Lower leg skin (tissue), 4 donors: ENCODE data around the gene TRMT1. TPM values are rescaled to one million over a fixed set of nuclear protein-coding genes. Genes with fewer than 3 reads are reported as not detected.
A peak's percentile ranks its signal among the peaks of the same experiment; 100 is the strongest.
"Not testable (repeated sequence)": the region's sequence is repeated elsewhere in the genome, so short reads cannot be mapped to it uniquely, and the experiment has no call there.

Experiments used
- DNase-seq, 2 donors: peaks; one replicate each; pipeline ENCODE4 v3.0.0-alpha.2; 2019; ENCODE audit warnings: low spot score in 2 of 2
- H3K4me3 ChIP-seq: fragments of 200-600 bp; sonication (generic); 2 replicates; pipeline ENCODE4 v1.5.1; 2017; ENCODE audit warnings: mild to moderate bottlenecking, low read depth; ENCODE audit not compliant: poor library complexity, severe bottlenecking
- CTCF ChIP-seq, 3 donors: fragments of 450-650 bp; IDR thresholded peaks; one replicate each; pipeline ENCODE4 v1.5.1; 2016; ENCODE audit warnings: antibody characterized with exemption in 3 of 3, mild to moderate bottlenecking in 3 of 3, moderate library complexity in 2 of 3
- POLR2A ChIP-seq, 2 donors: fragments of 450-650 bp; IDR thresholded peaks; one replicate each; pipeline ENCODE4 v1.6.1; 2016 to 2017; ENCODE audit warnings: antibody characterized with exemption in 2 of 2, mild to moderate bottlenecking in 1 of 2, moderate library complexity in 1 of 2
- WGBS, 2 donors: methylation state at CpG; one replicate each; pipeline ENCODE4 v1.1.5; 2018; 5-methylcytosine and 5-hydroxymethylcytosine counted together
- intact Hi-C: fragments of 100-400 bp; cut with DNase I; formaldehyde crosslinking; loops from one replicate; pipeline ENCODE4 v1.15.0; 2023; ENCODE audit warnings: low total_unique reads
- total RNA-seq, 4 donors: library from RNA; depleted of rRNA; stranded (reverse); fragments of >200 nt; gene quantifications; one replicate each; pipeline ENCODE4 v1.1.0, GENCODE V29; 2016

The TRMT1 gene
- total RNA-seq, 4 donors from 2014 or later, result 17.7 to 60.4 (median 32.7) TPM

GRCh38 chr19:13150931-13151604 lies 34.5 kb upstream of the TRMT1 start:
- peak overlapping the region; percentile 76 for H3K4me3 ChIP-seq
- peak; percentile 43 to 90 for DNase-seq
- WGBS, 2 donors, result 0 to 1% methylated on average over 31 to 33 of the region's 34 CpGs
- intact Hi-C loops, result loop anchor here (10.0 kb wide), 1 partner anchor 704 kb away; no protein-coding TSS in a partner anchor
- no peak for TF ChIP-seq CTCF (IDR thresholded peaks at IDR 0.05)
- TF ChIP-seq POLR2A (IDR thresholded peaks at IDR 0.05), result no peak

GRCh38 chr19:13150187-13150930 lies 33.8 kb upstream of the TRMT1 start, which contains the start of the genes IER2 and STX10:
TSS of gene IER2 (plus strand) at chr19:13150411. CDS start at chr19:13153187, 2,776 bp downstream.
TSS of gene STX10 (minus strand) at chr19:13150375. CDS start at chr19:13150173, 202 bp downstream.
- H3K4me3 ChIP-seq, result peak within 1 kb of the TSS; percentile 76
- DNase-seq, result peak; percentile 96 to 99
- intact Hi-C loops, result loop anchor here (10.0 kb wide), 1 partner anchor 704 kb away; no protein-coding TSS in a partner anchor
- TF ChIP-seq POLR2A (IDR thresholded peaks at IDR 0.05) (no peak), CTCF (IDR thresholded peaks at IDR 0.05) (peak in 1 of 3 donors; percentile 42)
- WGBS, 2 donors, result 0 to 1% methylated on average over 26 to 45 of the region's 51 CpGs

GRCh38 chr19:13149628-13150186 lies 33.2 kb upstream of the TRMT1 start:
- TF ChIP-seq CTCF (IDR thresholded peaks at IDR 0.05) (no peak), POLR2A (IDR thresholded peaks at IDR 0.05) (no peak)
- peak overlapping the region; percentile 76 for H3K4me3 ChIP-seq
- 0 to 1% methylated on average over 25 to 43 of the region's 46 CpGs for WGBS, 2 donors
- DNase-seq, result peak; percentile 33 to 93
- intact Hi-C loops, result loop anchor here (10.0 kb wide), 1 partner anchor 705 kb away; no protein-coding TSS in a partner anchor

GRCh38 chr19:13149173-13149627 lies 32.7 kb upstream of the TRMT1 start:
- DNase-seq, intact Hi-C loops: not testable (repeated sequence)
- peak overlapping the region; percentile 76 for H3K4me3 ChIP-seq
- WGBS, 2 donors, result 25 to 32% methylated on average over 17 of the region's 17 CpGs

- 57 to 62% methylated on average over 16 of the region's 16 CpGs for WGBS, 2 donors
- intact Hi-C loops, result no loop called here
- no peak overlapping the region for H3K4me3 ChIP-seq
- no peak for TF ChIP-seq POLR2A (IDR thresholded peaks at IDR 0.05)
- no peak for TF ChIP-seq CTCF (IDR thresholded peaks at IDR 0.05)
- no peak for DNase-seq
These were observed 30.4 kb upstream of the TRMT1 start for GRCh38 chr19:13146763-13147563.
